Chondrocyte (in vitro differentiated cells): Measurements from ENCODE around the gene EDEM2. TPM values are rescaled to one million over a fixed set of nuclear protein-coding genes. Genes with fewer than 3 reads are reported as not detected.
"Not testable (repeated sequence)": the region's sequence is repeated elsewhere in the genome, so short reads cannot be mapped to it uniquely, and the experiment has no call there.

ENCODE experiments used
- DNase-seq: peaks from one replicate; pipeline ENCODE4 v3.0.0; 2021; ENCODE audit warnings: mixed read lengths, low spot score
- H3K27ac Mint-ChIP-seq: one replicate; pipeline ENCODE4 v1.8.0; 2021; ENCODE audit warnings: mild to moderate bottlenecking, moderate library complexity, mixed read lengths; ENCODE audit not compliant: unreplicated experiment
- H3K27me3 Mint-ChIP-seq: 2 replicates; pipeline ENCODE4 v1.8.0; 2021; ENCODE audit warnings: low read depth, mixed read lengths
- H3K36me3 Mint-ChIP-seq: 2 replicates; pipeline ENCODE4 v1.8.0; 2021; ENCODE audit warnings: low read depth, mixed read lengths
- H3K4me1 Mint-ChIP-seq: 2 replicates; pipeline ENCODE4 v1.8.0; 2021; ENCODE audit warnings: low read depth, mild to moderate bottlenecking, mixed read lengths
- H3K4me3 Mint-ChIP-seq: one replicate; pipeline ENCODE4 v1.8.0; 2021; ENCODE audit warnings: mild to moderate bottlenecking, moderate library complexity, mixed read lengths; ENCODE audit not compliant: unreplicated experiment
- H3K9me3 Mint-ChIP-seq: 2 replicates; pipeline ENCODE4 v1.8.0; 2021; ENCODE audit warnings: low read depth, mixed read lengths
- CTCF ChIP-seq: fragments of 200-600 bp; sonication (generic); IDR thresholded peaks from 2 replicates; pipeline ENCODE4 v1.5.0; 2021; ENCODE audit warnings: antibody characterized with exemption, mild to moderate bottlenecking, moderate library complexity
- total RNA-seq: library from RNA; stranded (reverse); gene quantifications from 3 replicates; pipeline ENCODE4 v1.2.1, GENCODE V29; 2021

Gene EDEM2
- total RNA-seq, 1 donor from 2014 or later: 25.5 TPM

- no peak for DNase-seq
- H3K4me1 Mint-ChIP-seq: no peaks in the 10 kb centered on the region
- H3K4me3 Mint-ChIP-seq: no peak overlapping the region
- H3K9me3 Mint-ChIP-seq: no peaks in the 10 kb centered on the region
- H3K27me3 Mint-ChIP-seq: peaks cover 16% of the 10 kb centered on the region
- peaks cover 6% of the 10 kb centered on the region for H3K36me3 Mint-ChIP-seq
- H3K27ac Mint-ChIP-seq: no peak overlapping the region
- no peak for TF ChIP-seq CTCF
These were observed 18.4 kb upstream of the EDEM2 start for GRCh38 chr20:35165221-35166185.

- not testable (repeated sequence) for H3K36me3 Mint-ChIP-seq, H3K4me1 Mint-ChIP-seq, H3K4me3 Mint-ChIP-seq, H3K27ac Mint-ChIP-seq, H3K9me3 Mint-ChIP-seq, DNase-seq
- H3K27me3 Mint-ChIP-seq: peaks cover 16% of the 10 kb centered on the region
These were observed 17.4 kb upstream of the EDEM2 start for GRCh38 chr20:35164531-35164930.

- H3K27ac Mint-ChIP-seq, H3K36me3 Mint-ChIP-seq, DNase-seq, H3K9me3 Mint-ChIP-seq, H3K4me3 Mint-ChIP-seq, H3K4me1 Mint-ChIP-seq: not testable (repeated sequence)
- H3K27me3 Mint-ChIP-seq: peaks cover 17% of the 10 kb centered on the region
These were observed 13.2 kb upstream of the EDEM2 start for GRCh38 chr20:35160341-35160740.

GRCh38 chr20:35156978-35157377, 9.8 kb upstream of the EDEM2 start:
- no peak for TF ChIP-seq CTCF
- H3K27me3 Mint-ChIP-seq: peaks cover 2% of the 10 kb centered on the region
- no peak overlapping the region for H3K27ac Mint-ChIP-seq
- H3K4me3 Mint-ChIP-seq: no peak overlapping the region
- DNase-seq: no peak
- no peaks in the 10 kb centered on the region for H3K9me3 Mint-ChIP-seq
- H3K4me1 Mint-ChIP-seq: no peaks in the 10 kb centered on the region
- no peaks in the 10 kb centered on the region for H3K36me3 Mint-ChIP-seq

GRCh38 chr20:35155936-35156335, 8.8 kb upstream of the EDEM2 start:
- DNase-seq: no peak

GRCh38 chr20:35151736-35152135, 4.6 kb upstream of the EDEM2 start:
- no peak overlapping the region for H3K27ac Mint-ChIP-seq
- H3K27me3 Mint-ChIP-seq: peaks cover 4% of the 10 kb centered on the region
- no peaks in the 10 kb centered on the region for H3K36me3 Mint-ChIP-seq
- H3K4me3 Mint-ChIP-seq: no peak overlapping the region
- no peak for TF ChIP-seq CTCF
- peaks cover 15% of the 10 kb centered on the region for H3K4me1 Mint-ChIP-seq
- H3K9me3 Mint-ChIP-seq: no peaks in the 10 kb centered on the region
- DNase-seq: no peak

More at GRCh38 chr20:35155936-35156335, 8.8 kb upstream of the EDEM2 start:
- no peak overlapping the region for H3K4me3 Mint-ChIP-seq
- H3K27me3 Mint-ChIP-seq: peaks cover 4% of the 10 kb centered on the region
- TF ChIP-seq CTCF: no peak
- H3K9me3 Mint-ChIP-seq: no peaks in the 10 kb centered on the region
- H3K4me1 Mint-ChIP-seq: no peaks in the 10 kb centered on the region
- H3K36me3 Mint-ChIP-seq: no peaks in the 10 kb centered on the region
- no peak overlapping the region for H3K27ac Mint-ChIP-seq
